Amygdala (tissue), 56 donors: ENCODE results near the gene ZNF236.

Source experiments
- DNase-seq, 56 donors: peaks; one replicate each; lab custom pipeline; 2025; lab: John Stamatoyannopoulos, UW

ZNF236 gene

GRCh38 chr18:76999077-76999476, 176.7 kb downstream of the ZNF236 start:
- DNase-seq: no peak

GRCh38 chr18:77000527-77000926, 178.2 kb downstream of the ZNF236 start:
- DNase-seq: peak in 17 of 56 donors; percentile 30 to 71 (median 43)

- DNase-seq: no peak
These were observed 178.7 kb downstream of the ZNF236 start for GRCh38 chr18:77001041-77001440.

GRCh38 chr18:77001979-77002378, 179.6 kb downstream of the ZNF236 start:
- no peak for DNase-seq

GRCh38 chr18:77002496-77002895, 180.1 kb downstream of the ZNF236 start:
- DNase-seq: peak in 1 of 56 donors; percentile 35

GRCh38 chr18:77003316-77003715, 181.0 kb downstream of the ZNF236 start:
- no peak for DNase-seq

GRCh38 chr18:77004555-77005380, 182.4 kb downstream of the ZNF236 start:
- DNase-seq: peak in 1 of 56 donors; percentile 52

GRCh38 chr18:77005651-77006195, 183.4 kb downstream of the ZNF236 start:
- DNase-seq: no peak

GRCh38 chr18:77006305-77007175, 184.2 kb downstream of the ZNF236 start:
- DNase-seq: peak in 3 of 56 donors; percentile 39 to 57 (median 46)

GRCh38 chr18:77007251-77007650, 184.9 kb downstream of the ZNF236 start:
- no peak for DNase-seq

GRCh38 chr18:77008006-77008405, 185.6 kb downstream of the ZNF236 start:
- no peak for DNase-seq

- no peak for DNase-seq
These were observed 186.4 kb downstream of the ZNF236 start for GRCh38 chr18:77008576-77009315.

GRCh38 chr18:77009675-77010074, 187.3 kb downstream of the ZNF236 start:
- no peak for DNase-seq

GRCh38 chr18:77012120-77012519, 189.8 kb downstream of the ZNF236 start:
- no peak for DNase-seq

- DNase-seq: no peak
These were observed 190.6 kb downstream of the ZNF236 start for GRCh38 chr18:77012806-77013541.

- peak in 17 of 56 donors; percentile 30 to 68 (median 53) for DNase-seq
These were observed 191.6 kb downstream of the ZNF236 start for GRCh38 chr18:77013811-77014521.

GRCh38 chr18:77014538-77014937, 192.2 kb downstream of the ZNF236 start:
- no peak for DNase-seq

GRCh38 chr18:77015169-77015568, 192.8 kb downstream of the ZNF236 start:
- DNase-seq: no peak
